LNCAP (cell line): ENCODE measurements around the gene RPIA.

Experiments
- TF ChIP-seq, protein P1 (sequence below): fragments of 450-650 bp; IDR thresholded peaks from 2 replicates; pipeline ENCODE4 v1.5.1; 2017; ENCODE audit warnings: mild to moderate bottlenecking

The RPIA gene

DNA sequence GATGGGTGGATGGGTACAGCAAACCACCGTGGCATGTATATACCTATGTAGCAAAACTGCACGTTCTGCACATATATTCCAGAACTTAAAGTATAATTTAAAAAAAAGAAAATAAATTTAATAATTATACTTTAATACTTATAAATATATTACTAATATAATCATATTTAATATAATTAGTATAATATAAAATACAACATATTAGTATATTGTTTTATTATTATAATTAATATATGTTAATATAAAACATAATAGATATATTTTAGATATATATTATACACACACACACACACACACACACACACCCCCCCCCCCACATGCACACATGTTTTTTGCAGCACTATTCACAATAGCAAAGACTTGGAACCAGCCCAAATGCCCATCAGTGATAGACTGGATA is 29.8 kb downstream of the RPIA start:
- TF ChIP-seq, protein P1, sequence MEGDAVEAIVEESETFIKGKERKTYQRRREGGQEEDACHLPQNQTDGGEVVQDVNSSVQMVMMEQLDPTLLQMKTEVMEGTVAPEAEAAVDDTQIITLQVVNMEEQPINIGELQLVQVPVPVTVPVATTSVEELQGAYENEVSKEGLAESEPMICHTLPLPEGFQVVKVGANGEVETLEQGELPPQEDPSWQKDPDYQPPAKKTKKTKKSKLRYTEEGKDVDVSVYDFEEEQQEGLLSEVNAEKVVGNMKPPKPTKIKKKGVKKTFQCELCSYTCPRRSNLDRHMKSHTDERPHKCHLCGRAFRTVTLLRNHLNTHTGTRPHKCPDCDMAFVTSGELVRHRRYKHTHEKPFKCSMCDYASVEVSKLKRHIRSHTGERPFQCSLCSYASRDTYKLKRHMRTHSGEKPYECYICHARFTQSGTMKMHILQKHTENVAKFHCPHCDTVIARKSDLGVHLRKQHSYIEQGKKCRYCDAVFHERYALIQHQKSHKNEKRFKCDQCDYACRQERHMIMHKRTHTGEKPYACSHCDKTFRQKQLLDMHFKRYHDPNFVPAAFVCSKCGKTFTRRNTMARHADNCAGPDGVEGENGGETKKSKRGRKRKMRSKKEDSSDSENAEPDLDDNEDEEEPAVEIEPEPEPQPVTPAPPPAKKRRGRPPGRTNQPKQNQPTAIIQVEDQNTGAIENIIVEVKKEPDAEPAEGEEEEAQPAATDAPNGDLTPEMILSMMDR = no peak

DNA sequence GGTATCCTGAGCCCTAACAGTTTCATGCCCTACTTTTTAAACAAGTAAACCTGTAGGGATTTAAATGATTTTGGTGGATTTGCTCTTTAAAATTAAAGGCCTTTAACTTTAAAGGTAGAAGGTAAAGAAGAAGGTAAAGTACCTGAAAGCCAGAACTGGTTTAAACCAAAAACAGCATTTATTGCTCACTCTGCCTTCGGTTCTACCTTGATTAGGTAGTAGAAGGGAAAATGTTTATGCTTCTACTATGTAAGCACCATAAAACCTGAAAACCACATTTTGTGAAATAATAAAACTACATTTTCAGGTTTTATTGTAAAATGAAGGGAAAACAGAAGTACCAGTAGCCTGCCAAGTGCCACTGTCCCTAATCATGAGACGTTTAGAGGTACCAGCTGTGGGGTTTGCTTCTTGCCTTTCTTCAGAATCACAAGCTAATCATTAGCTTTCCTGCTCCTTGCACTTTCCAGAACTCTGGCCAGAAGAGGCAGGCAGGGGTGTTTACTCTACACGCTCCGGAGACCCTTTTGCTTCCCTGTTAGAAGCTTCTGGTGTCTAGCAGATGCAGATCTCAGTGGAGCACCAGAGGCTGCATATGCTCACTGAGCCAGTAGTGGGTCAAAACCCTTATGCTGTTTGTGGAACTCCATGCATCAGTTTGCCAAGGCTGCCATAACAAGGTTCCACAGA is 33.3 kb downstream of the RPIA start:
- TF ChIP-seq, protein P1 = no peak

DNA sequence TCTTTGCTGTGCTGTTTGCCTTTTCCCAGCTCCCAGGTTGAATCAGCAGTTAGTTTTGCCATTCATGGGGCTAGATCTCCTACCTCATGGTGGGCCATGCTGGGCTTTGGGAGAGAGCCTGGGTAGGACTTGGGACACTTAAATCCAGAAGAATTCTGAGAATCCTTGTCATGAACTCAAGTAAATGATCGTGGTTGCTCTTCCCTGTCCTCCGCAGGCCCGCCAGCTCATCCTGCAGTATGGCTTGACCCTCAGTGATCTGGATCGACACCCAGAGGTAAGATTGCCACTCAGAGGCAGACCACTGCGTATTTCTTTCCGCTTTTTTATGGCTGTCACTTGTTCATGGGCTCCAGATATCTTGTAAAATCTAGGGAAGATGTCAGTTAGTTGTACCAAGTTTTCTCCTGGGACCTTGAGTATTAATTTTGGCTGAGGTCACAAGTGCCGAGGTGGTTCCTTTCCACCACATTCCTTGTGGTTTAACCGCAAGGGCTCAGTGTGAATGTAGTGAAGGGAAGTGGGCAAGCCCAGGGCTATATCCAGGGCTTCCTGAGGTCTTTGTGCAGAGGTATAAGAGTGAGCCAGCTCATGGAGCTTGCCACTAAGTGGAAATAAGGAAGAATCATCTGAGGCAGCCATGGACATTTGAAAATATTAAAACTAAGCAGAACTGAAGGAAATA is 37.7 kb downstream of the RPIA start:
- TF ChIP-seq, protein P1 = no peak

DNA sequence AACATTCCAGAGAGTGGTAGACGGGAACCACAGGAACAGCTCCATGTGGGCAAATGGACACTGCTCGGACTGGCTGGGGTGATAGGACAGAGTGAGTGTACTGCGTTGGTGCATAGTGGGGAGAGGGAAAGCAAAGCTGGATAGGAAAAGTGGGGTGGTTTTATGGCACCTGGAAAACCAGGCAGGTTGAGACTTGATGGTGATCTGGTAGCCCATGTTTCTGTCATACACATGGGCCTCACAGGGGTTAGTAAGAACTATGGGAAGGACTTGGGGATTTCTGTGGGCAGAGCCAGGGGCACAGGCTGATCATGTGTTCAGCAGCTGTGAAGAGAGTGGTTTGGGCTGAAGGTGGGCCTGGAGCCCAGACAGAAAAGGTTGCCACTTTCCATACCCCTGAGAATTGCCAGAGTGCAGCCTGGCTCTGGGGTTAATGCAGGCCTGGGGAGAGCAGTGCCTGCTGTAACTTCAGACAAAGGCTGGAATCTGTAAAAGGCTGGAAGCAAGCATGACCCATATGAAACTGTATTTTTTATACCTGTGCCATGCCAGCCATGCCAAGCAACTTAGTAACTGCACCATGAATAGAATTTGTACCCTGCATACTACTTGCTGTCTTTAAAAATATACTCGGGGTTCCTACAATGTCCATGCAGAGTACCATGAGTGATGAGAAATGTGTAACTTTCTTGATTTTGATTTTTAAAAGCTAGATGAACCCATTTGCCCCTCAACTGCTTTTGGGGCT is 41.9 kb downstream of the RPIA start:
- TF ChIP-seq, protein P1 = no peak

DNA sequence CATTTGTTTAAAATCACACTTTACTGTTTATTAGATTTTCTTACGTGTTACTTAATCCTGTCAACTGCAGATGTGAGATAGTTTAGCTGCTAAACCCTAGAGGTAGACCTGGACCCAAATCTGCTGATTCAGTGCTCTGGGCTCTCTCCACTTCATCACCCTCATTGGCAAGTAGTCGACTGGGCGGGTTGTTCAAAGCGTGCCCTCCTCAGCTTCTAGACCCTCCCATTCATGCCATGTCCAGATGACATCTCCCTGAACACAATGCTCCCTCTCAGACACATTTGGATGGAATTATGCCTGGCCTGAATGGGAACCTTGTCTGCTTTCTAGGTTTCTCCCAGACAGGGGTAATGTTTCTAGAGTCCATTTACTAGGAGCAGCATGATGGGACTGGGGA is 43.7 kb downstream of the RPIA start:
- TF ChIP-seq, protein P1 = no peak

DNA sequence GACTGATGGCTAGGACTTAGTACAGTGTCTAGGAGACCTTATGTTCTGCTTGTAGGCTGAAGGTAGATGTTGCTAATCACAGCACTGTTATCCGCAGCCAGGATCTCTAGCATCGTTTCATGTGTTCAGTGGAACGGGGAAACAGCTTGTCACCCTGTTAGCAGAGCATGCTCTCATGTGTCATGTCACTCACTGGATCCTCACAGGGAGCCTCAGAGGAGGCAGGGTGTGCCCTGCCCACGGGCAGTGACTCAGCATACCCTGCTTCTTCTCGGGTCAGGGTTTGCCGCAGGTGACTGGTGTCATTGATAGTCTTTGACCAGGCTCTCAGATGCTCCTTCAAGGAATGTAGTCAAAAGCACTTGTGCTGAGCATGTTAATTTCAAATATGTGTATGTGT is 44.4 kb downstream of the RPIA start:
- TF ChIP-seq, protein P1 = no peak

DNA sequence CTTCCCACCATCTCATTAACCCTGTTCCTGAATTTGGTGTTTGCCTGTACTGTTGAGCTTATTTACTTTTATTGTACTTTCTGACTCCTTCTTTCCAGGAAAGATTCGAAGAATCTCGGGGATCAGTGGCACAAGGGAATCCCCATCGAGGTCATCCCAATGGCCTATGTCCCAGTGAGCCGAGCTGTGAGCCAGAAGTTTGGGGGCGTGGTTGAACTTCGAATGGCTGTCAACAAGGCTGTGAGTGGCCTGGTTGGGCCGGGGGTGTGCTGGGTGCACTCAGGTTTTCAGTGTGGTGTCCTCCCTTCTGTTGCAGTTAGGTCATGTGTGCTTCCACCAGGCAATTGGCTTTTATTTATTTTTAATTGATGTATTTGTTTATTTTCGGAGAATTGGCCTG is 45.0 kb downstream of the RPIA start:
- TF ChIP-seq, protein P1 = no peak
